Spleen (tissue), 13 donors: ENCODE measurements around the gene CCL16. TPM values are rescaled to one million over a fixed set of nuclear protein-coding genes. Genes with fewer than 3 reads are reported as not detected.

ENCODE experiments used
- DNase-seq: peaks from one replicate; pipeline ENCODE4 v3.0.0-alpha.2; 2020
- H3K27ac ChIP-seq, 8 donors: fragments of 200-600 bp; sonication (generic) in 7 of 8; 1 replicate in 4 of 8; 2 replicates in 4 of 8; pipeline versions ENCODE4 v1.5.0 to v1.8.0; 2016 to 2021; ENCODE audit warnings: inconsistent platforms in 4 of 8, mild to moderate bottlenecking in 4 of 8, moderate library complexity in 1 of 8
- H3K27me3 ChIP-seq, 7 donors: fragments of 200-600 bp; sonication (generic) in 6 of 7; replicated peaks in 1 of 7; 1 replicate in 4 of 7; 2 replicates in 3 of 7; pipeline versions ENCODE4 v1.5.0 to v1.8.0; 2016 to 2021; ENCODE audit warnings: inconsistent platforms in 3 of 7, mild to moderate bottlenecking in 1 of 7
- H3K36me3 ChIP-seq, 6 donors: fragments of 200-600 bp; sonication (generic) in 5 of 6; 1 replicate in 4 of 6; 2 replicates in 2 of 6; pipeline versions ENCODE4 v1.5.0 to v1.8.0; 2016 to 2021; ENCODE audit warnings: inconsistent platforms in 2 of 6
- H3K4me1 ChIP-seq, 6 donors: fragments of 200-600 bp; sonication (generic) in 5 of 6; 1 replicate in 3 of 6; 2 replicates in 3 of 6; pipeline versions ENCODE4 v1.5.0 to v1.8.0; 2016 to 2021; ENCODE audit warnings: inconsistent platforms in 3 of 6
- H3K4me3 ChIP-seq, 8 donors: fragments of 200-600 bp; sonication (generic) in 7 of 8; 1 replicate in 4 of 8; 2 replicates in 4 of 8; pipeline versions ENCODE4 v1.5.0 to v1.8.0; 2016 to 2021; ENCODE audit warnings: inconsistent platforms in 4 of 8, mild to moderate bottlenecking in 4 of 8, moderate library complexity in 2 of 8
- H3K9me3 ChIP-seq, 8 donors: fragments of 200-600 bp; sonication (generic) in 7 of 8; 1 replicate in 4 of 8; 2 replicates in 4 of 8; pipeline versions ENCODE4 v1.5.0 to v1.8.0; 2016 to 2021; ENCODE audit warnings: inconsistent platforms in 4 of 8
- CTCF ChIP-seq, 11 experiments: fragments of 200-600 bp in 7 of 11; fragments of 450-650 bp in 4 of 11; sonication (generic) in 4 of 11; IDR thresholded peaks in 8 of 11; conservative IDR thresholded peaks in 3 of 11; 1 replicate in 7 of 11; 2 replicates in 4 of 11; pipeline versions ENCODE4 v1.4.0 to v1.8.0; 2016 to 2021; ENCODE audit warnings: antibody characterized with exemption in 11 of 11, inconsistent platforms in 4 of 11, mild to moderate bottlenecking in 1 of 11
- POLR2A ChIP-seq, 3 donors: fragments of 450-650 bp; IDR thresholded peaks; one replicate each; pipeline ENCODE4 v1.5.1; 2017; ENCODE audit warnings: antibody characterized with exemption in 3 of 3, mild to moderate bottlenecking in 1 of 3
- POLR2AphosphoS5 ChIP-seq, 3 donors: sonication (generic); formaldehyde crosslinking; IDR thresholded peaks; one replicate each; pipeline ENCODE4 v1.5.1; 2017; ENCODE audit warnings: antibody characterized with exemption in 3 of 3
- WGBS, 5 donors: extraction: QIAGEN DNeasy Blood & Tissue Kit in 3 of 5; methylation state at CpG; one replicate each; pipeline versions ENCODE4 v1.1.5 to v1.1.7; 2013 to 2018; 5-methylcytosine and 5-hydroxymethylcytosine counted together
- intact Hi-C: fragments of 100-400 bp; cut with DNase I; formaldehyde crosslinking; loops from one replicate; pipeline ENCODE4 v1.15.0; 2023; ENCODE audit warnings: low total_unique reads
- long read RNA-seq, 2 donors: transcript quantifications; one replicate each; lab custom pipeline, GENCODE V29; 2026
- polyA plus RNA-seq, 3 donors: library from polyadenylated mRNA; stranded (reverse); fragments of 200-250 nt; gene quantifications; one replicate each; pipeline ENCODE4 v1.2.1, GENCODE V29; 2013
- total RNA-seq, 7 donors: library from RNA; depleted of rRNA in 3 of 7; stranded (reverse); fragments of >200 nt in 3 of 7; fragmentation: NEBNext Ultra II Directional in 4 of 7; extraction: Animal tissue kit (Norgen Biotek cat#: 25700) in 4 of 7; gene quantifications; one replicate each; pipeline versions ENCODE4 v1.1.0 to v1.2.1, GENCODE V29; 2016 to 2021
- donor health status: healthy with polysubstance abuse.
- donor health status: DM: no; HTN: no; CAD: no; lungs with moderate emphysema.
- donor health status: DM: no; HTN: no; CAD: no.
- donor health status: Bipolar disorder and iron deficiency.
- donor health status: healthy.
- donor health status: DM: no; HTN: no; CAD: no.
- donor health status: DM: yes; HTN: yes; CAD: no.

Gene CCL16
- total RNA-seq (1 to 10 TPM in 6 of 7 donors, under 1 TPM in 1; 0.32 to 8.4 (median 1.9) TPM), polyA plus RNA-seq (1 to 10 TPM in 1 of 3 donors, under 1 TPM in 2; 0.27 to 1.7 (median 0.37) TPM)
- long read RNA-seq, donor 1 = 0 reads
- long read RNA-seq, donor 2 = 0 reads

GRCh38 chr17:35981246-35981645 is at the start of gene CCL16:
Gene CCL16, minus strand, starts transcription at chr17:35981497. Its CDS starts 77 bp downstream, at chr17:35981420.
- 85 to 93% (median 88%) methylated on average over 12 of the region's 12 CpGs for WGBS, 5 donors
- H3K27me3 ChIP-seq = no peaks in the 10 kb centered on the region
- H3K36me3 ChIP-seq = peaks cover 0 to 14% (median 0%) of the 10 kb centered on the region in 6 donors
- intact Hi-C loops = no loop called here
- DNase-seq = no peak
- TF ChIP-seq CTCF (IDR thresholded peaks at IDR 0.05 in 8 of 11, conservative IDR thresholded peaks at IDR 0.05 in 3 of 11) (no peak), POLR2A (IDR thresholded peaks at IDR 0.05) (no peak), POLR2AphosphoS5 (IDR thresholded peaks at IDR 0.05) (peak in 1 of 3 donors; percentile 33)
- no peak within 1 kb of the TSS for H3K4me3 ChIP-seq
- no peaks in the 10 kb centered on the region for H3K9me3 ChIP-seq
- peak within 1 kb of the TSS in 6 of 8 donors; percentile 15 to 82 (median 50) for H3K27ac ChIP-seq
- H3K4me1 ChIP-seq = peaks cover 0 to 40% (median 9%) of the 10 kb centered on the region in 6 donors

GRCh38 chr17:36030956-36031355 is 49.7 kb upstream of the CCL16 start:
- Histone ChIP-seq H3K4me1 (peaks cover 0 to 17% (median 8%) of the 10 kb centered on the region in 6 donors), H3K36me3 (no peaks in the 10 kb centered on the region), H3K4me3 (no peak overlapping the region), H3K27me3 (peaks cover 0 to 5% (median 0%) of the 10 kb centered on the region in 7 donors), H3K27ac (no peak overlapping the region), H3K9me3 (no peaks in the 10 kb centered on the region)
- 85 to 90% (median 88%) methylated on average over 1 of the region's 1 CpG for WGBS, 5 donors
- intact Hi-C loops = no loop called here
- no peak for TF ChIP-seq CTCF (IDR thresholded peaks at IDR 0.05 in 8 of 11, conservative IDR thresholded peaks at IDR 0.05 in 3 of 11)
- no peak for TF ChIP-seq POLR2A (IDR thresholded peaks at IDR 0.05)
- TF ChIP-seq POLR2AphosphoS5 (IDR thresholded peaks at IDR 0.05) = no peak
- no peak for DNase-seq

GRCh38 chr17:36027761-36028160 is 46.5 kb upstream of the CCL16 start:
- 45 to 80% (median 63%) methylated on average over 4 of the region's 4 CpGs for WGBS, 5 donors
- Histone ChIP-seq H3K4me3 (no peak overlapping the region), H3K36me3 (no peaks in the 10 kb centered on the region), H3K4me1 (no peaks in the 10 kb centered on the region), H3K9me3 (peaks cover 0 to 6% (median 0%) of the 10 kb centered on the region in 8 donors), H3K27ac (no peak overlapping the region), H3K27me3 (no peaks in the 10 kb centered on the region)
- no peak for TF ChIP-seq CTCF (IDR thresholded peaks at IDR 0.05 in 8 of 11, conservative IDR thresholded peaks at IDR 0.05 in 3 of 11)
- no peak for TF ChIP-seq POLR2A (IDR thresholded peaks at IDR 0.05)
- TF ChIP-seq POLR2AphosphoS5 (IDR thresholded peaks at IDR 0.05) = no peak
- no peak for DNase-seq
- intact Hi-C loops = no loop called here

- DNase-seq = no peak
- H3K27ac ChIP-seq = no peak overlapping the region
- no peaks in the 10 kb centered on the region for H3K4me1 ChIP-seq
- intact Hi-C loops = no loop called here
- no peaks in the 10 kb centered on the region for H3K36me3 ChIP-seq
- H3K4me3 ChIP-seq = no peak overlapping the region
- no peaks in the 10 kb centered on the region for H3K27me3 ChIP-seq
- WGBS, 5 donors = 87 to 95% (median 91%) methylated on average over 6 of the region's 6 CpGs
- peaks cover 0 to 8% (median 0%) of the 10 kb centered on the region in 8 donors for H3K9me3 ChIP-seq
- TF ChIP-seq POLR2AphosphoS5 (IDR thresholded peaks at IDR 0.05) = no peak
- TF ChIP-seq POLR2A (IDR thresholded peaks at IDR 0.05) = no peak
- no peak for TF ChIP-seq CTCF (IDR thresholded peaks at IDR 0.05 in 8 of 11, conservative IDR thresholded peaks at IDR 0.05 in 3 of 11)
Measured at GRCh38 chr17:36024106-36024869, 43.0 kb upstream of the CCL16 start.
